ENCODE measurements around the gene RABL2B.

The RABL2B gene

DNA sequence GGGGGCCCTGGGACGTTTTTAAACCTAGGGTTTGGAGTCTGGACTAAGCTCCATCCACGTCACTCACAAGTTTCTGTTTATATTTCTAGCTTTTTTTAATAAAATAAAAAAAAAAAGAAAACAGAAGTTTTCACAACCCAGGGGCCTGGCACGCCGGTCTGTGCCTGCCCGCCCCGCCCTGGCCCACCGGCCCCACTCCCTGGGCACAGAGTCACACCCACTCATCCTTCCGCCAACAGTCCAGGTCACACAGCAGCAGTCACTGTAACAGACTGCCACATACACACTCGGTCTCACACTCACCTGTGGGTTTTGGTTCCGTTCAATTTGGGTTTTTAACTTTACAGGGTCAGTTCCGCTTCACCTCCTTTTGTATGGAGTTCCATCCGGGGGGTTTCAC is 50.8 kb downstream of the RABL2B start:
- H3K36me3 Mint-ChIP-seq (ENCODE audit: low read depth), result no peaks in the 10 kb centered on the region
- no peaks in the 10 kb centered on the region for H3K4me1 Mint-ChIP-seq (ENCODE audit: low read depth)
- H3K27me3 Mint-ChIP-seq (ENCODE audit: low read depth), result no peaks in the 10 kb centered on the region
- DNase-seq (ENCODE audit: low spot score), result no peak
- H3K4me3 Mint-ChIP-seq, result no peak overlapping the region
- no peak overlapping the region for H3K27ac Mint-ChIP-seq
- no peaks in the 10 kb centered on the region for H3K9me3 Mint-ChIP-seq

DNA sequence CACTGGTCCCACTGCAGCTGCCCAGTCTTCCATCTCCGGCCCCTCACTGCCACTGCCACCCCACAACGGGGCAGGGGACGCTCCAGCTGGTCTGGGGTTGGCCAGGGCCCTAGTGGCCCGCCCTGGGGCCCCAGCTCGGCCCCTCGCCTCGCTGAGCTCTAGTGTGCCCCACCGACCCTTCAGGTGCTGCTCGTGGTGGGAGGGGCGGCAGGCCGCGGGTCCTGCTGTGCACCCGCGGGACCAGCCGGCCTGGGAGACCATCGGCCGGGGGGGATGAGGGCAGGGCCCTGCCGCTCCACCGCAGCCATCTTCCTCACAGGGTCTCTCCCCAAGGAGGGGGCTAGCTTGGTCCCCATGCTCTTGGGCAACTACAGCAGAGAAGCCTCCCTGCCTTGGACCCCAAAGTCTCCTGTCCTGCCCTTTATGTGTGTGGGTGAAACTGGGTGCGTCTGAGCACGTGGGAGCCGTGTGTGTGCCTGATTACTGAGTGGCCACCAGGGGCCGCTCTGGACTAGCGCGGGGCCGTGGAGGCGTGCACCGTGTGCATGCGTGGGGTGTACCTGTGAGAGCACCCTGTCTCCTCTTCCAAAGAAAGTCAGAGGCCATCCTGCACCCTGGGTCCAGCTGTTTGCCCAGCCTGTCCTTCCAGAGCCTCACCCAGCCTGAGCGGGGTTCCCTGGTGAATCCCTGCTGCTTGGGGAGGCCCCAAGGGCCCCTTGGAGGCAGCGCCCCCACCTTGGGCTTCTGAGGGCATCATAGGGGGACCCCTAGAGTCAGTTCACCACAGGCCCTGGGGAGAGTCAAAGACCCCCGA is 51.4 kb downstream of the RABL2B start:
- Mint-ChIP-seq H3K9me3 (no peaks in the 10 kb centered on the region), H3K27ac (no peak overlapping the region), H3K4me3 (no peak overlapping the region), H3K4me1 (ENCODE audit: low read depth) (no peaks in the 10 kb centered on the region), H3K36me3 (ENCODE audit: low read depth) (no peaks in the 10 kb centered on the region), H3K27me3 (ENCODE audit: low read depth) (no peaks in the 10 kb centered on the region)
- DNase-seq (ENCODE audit: low spot score), result no peak

DNA sequence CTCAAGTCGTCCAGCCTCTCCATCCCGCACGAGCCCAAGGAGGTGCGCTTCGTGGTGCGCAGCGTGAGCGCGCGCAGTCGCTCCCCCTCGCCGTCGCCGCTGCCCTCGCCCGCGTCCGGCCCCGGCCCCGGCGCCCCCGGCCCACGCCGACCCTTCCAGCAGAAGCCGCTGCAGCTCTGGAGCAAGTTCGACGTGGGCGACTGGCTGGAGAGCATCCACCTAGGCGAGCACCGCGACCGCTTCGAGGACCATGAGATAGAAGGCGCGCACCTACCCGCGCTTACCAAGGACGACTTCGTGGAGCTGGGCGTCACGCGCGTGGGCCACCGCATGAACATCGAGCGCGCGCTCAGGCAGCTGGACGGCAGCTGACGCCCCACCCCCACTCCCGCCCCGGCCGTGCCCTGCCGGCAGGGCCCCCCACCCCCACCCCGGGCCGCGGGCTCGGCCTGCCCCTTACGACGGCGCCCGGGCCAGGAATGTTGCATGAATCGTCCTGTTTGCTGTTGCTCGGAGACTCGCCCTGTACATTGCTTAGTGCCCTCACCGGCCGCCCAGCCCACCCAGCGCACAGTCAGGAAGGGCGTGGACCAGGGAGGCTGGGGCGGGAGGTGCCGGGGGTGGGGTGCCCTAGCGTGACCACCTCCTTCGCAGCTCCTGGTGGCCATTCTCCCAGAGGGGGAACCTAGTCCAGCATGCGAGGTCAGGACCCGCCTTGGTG is 52.3 kb downstream of the RABL2B start:
- no peak for DNase-seq (ENCODE audit: low spot score)

DNA sequence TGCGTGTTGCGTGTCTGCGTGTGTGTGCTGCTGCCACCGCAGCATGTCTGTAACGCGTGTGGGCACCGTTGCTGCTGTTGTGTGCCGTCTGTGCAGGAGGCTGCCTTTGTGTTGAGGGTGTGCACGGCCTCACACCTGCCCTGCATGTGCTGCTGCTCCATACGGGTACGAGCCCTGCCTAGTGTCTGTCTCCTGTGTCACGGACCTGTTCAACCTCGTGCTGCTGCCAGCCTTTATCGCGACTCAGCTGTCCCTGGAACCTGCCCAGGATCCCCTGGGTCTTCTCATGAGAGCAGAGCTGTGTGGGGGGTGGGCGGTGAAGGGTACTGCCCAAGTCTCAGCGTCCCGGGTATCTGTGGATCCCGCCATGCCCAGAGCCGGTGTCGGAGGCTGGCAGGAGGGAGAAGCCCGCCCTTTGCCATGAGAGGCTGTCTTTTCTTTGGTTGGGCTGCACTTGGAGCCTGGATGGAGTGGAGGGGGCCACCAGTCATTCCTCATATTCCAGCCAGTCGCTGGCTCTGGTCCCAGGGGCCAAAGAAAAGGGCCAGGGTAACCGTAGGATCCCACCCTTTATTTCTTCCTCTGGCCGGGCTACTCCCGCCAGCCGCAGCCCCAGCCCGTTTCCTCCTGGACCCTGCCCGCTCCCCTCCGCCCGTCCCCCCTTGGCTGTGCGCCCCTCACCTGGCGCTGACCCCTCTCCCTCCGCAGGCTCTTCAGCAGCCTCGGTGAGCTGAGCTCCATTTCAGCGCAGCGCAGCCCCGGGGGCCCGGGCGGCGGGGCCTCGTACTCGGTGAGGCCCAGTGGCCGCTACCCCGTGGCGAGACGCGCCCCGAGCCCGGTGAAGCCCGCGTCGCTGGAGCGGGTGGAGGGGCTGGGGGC is 53.2 kb downstream of the RABL2B start:
- DNase-seq (ENCODE audit: low spot score), result no peak
- Mint-ChIP-seq H3K27me3 (ENCODE audit: low read depth) (no peaks in the 10 kb centered on the region), H3K36me3 (ENCODE audit: low read depth) (no peaks in the 10 kb centered on the region), H3K4me3 (no peak overlapping the region), H3K27ac (no peak overlapping the region), H3K9me3 (no peaks in the 10 kb centered on the region), H3K4me1 (ENCODE audit: low read depth) (no peaks in the 10 kb centered on the region)

More for the DNA sequence above, 52.3 kb downstream of the RABL2B start:
- no peaks in the 10 kb centered on the region for H3K27me3 Mint-ChIP-seq (ENCODE audit: low read depth)
- no peak overlapping the region for H3K27ac Mint-ChIP-seq
- no peak overlapping the region for H3K4me3 Mint-ChIP-seq
- H3K4me1 Mint-ChIP-seq (ENCODE audit: low read depth), result no peaks in the 10 kb centered on the region
- H3K9me3 Mint-ChIP-seq, result no peaks in the 10 kb centered on the region
- H3K36me3 Mint-ChIP-seq (ENCODE audit: low read depth), result no peaks in the 10 kb centered on the region

DNA sequence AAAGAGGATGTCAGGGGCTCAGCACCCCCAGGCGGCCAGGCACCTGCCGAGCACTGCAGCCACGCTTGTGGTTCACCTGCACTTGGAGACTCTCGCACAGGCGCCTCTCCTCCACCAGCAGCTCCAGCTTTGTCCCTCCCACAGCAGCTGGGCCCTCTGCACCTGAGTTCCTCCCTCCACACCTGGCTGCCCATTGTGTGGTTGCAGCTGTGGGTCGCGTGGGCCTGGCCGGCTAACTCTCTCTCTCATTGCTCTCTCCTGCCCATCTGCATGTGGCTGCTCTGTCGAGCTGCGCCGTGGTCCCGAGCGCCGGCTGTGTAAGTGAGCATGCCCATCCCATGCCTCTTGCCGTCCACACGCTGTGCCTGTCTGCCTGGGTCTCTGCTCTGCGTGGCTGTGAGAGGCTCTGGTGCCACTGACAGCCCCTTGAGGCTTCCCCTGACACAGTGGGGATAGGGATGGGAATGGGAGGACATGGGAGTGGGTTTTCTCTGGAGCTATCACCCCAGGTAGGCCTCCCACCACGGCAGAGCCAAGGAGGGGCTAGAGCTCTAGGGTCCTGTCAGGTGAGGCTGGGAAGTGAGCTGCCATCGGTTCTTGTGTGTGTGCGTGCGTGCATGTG is 53.9 kb downstream of the RABL2B start:
- H3K4me1 Mint-ChIP-seq (ENCODE audit: low read depth), result no peaks in the 10 kb centered on the region
- H3K27me3 Mint-ChIP-seq (ENCODE audit: low read depth), result no peaks in the 10 kb centered on the region
- no peak for DNase-seq (ENCODE audit: low spot score)
- H3K4me3 Mint-ChIP-seq, result no peak overlapping the region
- no peaks in the 10 kb centered on the region for H3K9me3 Mint-ChIP-seq
- no peak overlapping the region for H3K27ac Mint-ChIP-seq
- no peaks in the 10 kb centered on the region for H3K36me3 Mint-ChIP-seq (ENCODE audit: low read depth)

DNA sequence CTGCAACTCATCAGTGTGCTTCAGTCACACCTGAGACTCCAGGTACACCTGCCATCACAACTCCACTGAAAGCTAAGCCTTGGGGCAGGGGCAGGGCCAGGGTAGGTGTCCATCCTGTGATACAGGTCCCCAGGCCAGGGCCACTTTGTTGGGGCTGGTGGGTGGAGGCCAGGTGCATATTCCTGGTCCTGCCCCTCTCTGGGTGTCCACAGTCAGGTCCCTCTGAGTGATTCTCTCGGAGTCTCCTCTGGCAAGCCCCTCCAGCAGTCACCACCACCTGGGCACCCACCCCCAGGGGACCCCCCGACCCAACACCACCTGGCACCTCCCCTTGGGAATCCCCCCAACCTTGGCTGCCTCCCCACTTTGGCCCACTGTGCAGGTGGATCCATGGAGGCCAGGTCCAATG is 54.9 kb downstream of the RABL2B start:
- no peaks in the 10 kb centered on the region for H3K36me3 Mint-ChIP-seq (ENCODE audit: low read depth)
- no peaks in the 10 kb centered on the region for H3K9me3 Mint-ChIP-seq
- no peak overlapping the region for H3K27ac Mint-ChIP-seq
- no peaks in the 10 kb centered on the region for H3K4me1 Mint-ChIP-seq (ENCODE audit: low read depth)
- H3K4me3 Mint-ChIP-seq, result no peak overlapping the region
- no peak for DNase-seq (ENCODE audit: low spot score)
- H3K27me3 Mint-ChIP-seq (ENCODE audit: low read depth), result no peaks in the 10 kb centered on the region

DNA sequence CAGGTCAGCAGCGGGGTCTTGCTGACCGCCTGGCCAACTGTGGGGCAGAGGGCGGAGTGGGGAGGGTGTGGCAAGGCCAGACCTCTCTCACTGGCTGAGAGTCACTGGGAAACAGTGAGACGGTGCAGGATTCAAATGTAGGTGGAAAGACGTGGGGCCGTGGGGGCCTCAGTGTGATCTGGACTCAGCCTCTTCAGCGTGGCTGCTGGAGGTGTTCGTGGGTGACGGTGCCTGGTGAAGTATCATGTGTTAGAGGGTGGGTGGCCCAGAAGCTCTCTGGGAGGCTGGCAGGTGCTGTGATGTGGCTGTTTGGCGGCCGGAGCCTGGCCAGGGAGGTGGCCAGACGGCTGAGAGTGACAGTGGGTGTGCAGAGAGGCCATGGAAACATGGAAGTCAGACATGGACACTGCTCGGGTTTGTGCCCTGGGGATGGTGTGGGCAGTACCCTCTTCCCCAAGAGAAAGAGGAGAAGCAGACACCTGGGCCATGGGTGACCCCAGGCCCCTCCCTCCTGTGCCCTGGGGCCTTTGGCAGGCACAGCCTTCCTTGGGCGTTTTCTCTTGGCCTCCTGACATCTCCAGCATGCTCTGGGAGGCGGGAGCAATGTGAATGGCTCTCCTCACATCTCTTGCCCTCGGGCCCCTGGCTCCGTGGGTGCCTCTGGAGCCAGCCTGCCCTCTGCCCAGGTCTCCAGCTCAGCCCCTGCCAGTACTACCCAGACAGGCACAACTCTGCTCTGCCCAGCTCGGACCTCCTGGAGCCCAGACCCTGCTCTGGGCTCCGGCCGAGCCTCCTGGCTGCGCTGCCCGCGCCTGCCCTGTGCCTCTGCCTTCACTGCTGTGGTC is 55.5 kb downstream of the RABL2B start:
- H3K4me3 Mint-ChIP-seq, result no peak overlapping the region
- no peaks in the 10 kb centered on the region for H3K9me3 Mint-ChIP-seq
- no peaks in the 10 kb centered on the region for H3K27me3 Mint-ChIP-seq (ENCODE audit: low read depth)
- H3K36me3 Mint-ChIP-seq (ENCODE audit: low read depth), result no peaks in the 10 kb centered on the region
- H3K4me1 Mint-ChIP-seq (ENCODE audit: low read depth), result no peaks in the 10 kb centered on the region
- no peak for DNase-seq (ENCODE audit: low spot score)
- no peak overlapping the region for H3K27ac Mint-ChIP-seq

DNA sequence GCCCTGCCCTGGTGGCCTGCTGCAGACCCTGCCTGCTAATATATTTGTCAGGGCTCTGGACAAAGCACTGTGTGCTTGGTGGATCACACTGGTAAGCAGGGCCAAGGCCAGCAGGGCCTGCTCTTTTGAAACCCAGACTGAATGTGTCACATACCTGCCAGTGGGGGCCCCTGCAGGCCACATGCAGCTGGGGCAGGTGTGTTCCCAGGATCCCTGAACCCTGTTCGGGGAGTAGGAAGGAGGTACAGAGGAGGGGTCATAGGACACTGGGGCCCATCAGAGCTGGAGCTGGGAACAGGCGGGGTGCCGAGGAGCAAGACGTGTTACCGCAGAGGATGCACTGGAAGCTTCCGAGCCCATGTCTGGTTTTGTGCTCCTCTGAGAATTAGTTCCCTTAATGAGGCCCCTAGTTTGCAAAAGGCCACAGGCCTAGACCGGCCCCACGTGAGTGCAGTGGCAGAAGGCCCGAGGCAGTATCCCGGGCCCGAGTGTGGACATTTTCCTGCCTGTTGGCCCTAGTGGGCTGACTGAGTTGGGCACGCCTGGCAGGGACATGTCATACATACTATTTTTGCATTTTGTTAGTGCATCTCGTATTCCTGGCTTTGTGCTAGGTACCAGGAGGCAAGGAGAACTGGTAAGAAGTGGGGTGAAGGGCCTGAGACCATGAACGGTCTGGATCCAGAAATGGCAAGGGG is 56.6 kb downstream of the RABL2B start:
- Mint-ChIP-seq H3K4me1 (ENCODE audit: low read depth) (no peaks in the 10 kb centered on the region), H3K36me3 (ENCODE audit: low read depth) (no peaks in the 10 kb centered on the region), H3K27me3 (ENCODE audit: low read depth) (no peaks in the 10 kb centered on the region), H3K4me3 (no peak overlapping the region), H3K9me3 (no peaks in the 10 kb centered on the region), H3K27ac (no peak overlapping the region)
- DNase-seq (ENCODE audit: low spot score), result no peak

DNA sequence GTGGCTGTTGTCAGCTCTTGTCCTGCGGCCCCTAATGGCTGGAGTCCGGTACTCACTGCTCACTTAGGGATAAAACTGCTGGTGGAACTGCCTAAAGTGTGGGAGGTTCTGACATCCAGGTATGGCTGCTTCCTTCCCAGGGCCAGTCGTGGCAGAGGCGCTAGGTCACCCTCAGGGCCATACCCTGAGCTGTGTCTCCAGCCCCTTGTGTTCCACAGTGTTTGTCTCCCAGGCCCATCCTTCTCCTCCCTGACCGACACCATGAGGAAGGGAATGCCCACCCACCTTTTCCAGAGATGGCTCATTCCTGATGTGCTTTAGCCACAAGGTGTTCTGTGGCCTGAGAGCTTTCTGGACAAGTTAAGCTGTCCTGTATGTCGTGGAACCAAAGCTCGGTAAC is 57.8 kb downstream of the RABL2B start:
- DNase-seq (ENCODE audit: low spot score), result no peak
- Mint-ChIP-seq H3K27me3 (ENCODE audit: low read depth) (no peaks in the 10 kb centered on the region), H3K9me3 (no peaks in the 10 kb centered on the region), H3K4me3 (no peak overlapping the region), H3K4me1 (ENCODE audit: low read depth) (no peaks in the 10 kb centered on the region), H3K36me3 (ENCODE audit: low read depth) (no peaks in the 10 kb centered on the region), H3K27ac (no peak overlapping the region)

DNA sequence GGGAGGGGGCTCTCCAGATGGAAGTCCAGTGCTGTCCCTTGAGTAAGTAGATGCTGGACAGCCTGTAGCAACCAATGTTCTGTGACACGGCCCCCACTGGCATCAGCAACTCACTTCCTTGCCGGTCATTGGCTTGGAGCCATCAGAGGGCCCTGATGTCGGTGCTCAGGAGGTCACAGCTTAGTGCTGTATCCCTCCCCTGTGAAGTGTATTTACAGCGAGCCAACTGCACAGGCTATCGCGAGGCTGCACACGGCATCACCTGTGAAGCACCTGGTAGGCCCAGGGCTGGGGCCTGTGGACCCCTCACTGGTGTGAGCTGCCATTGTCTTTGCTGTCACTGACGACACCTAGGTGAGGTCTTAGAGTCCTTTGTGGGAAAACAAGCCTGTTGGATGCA is 58.8 kb downstream of the RABL2B start:
- Mint-ChIP-seq H3K9me3 (no peaks in the 10 kb centered on the region), H3K36me3 (ENCODE audit: low read depth) (no peaks in the 10 kb centered on the region), H3K27me3 (ENCODE audit: low read depth) (no peaks in the 10 kb centered on the region), H3K4me1 (ENCODE audit: low read depth) (no peaks in the 10 kb centered on the region), H3K4me3 (no peak overlapping the region), H3K27ac (no peak overlapping the region)
- no peak for DNase-seq (ENCODE audit: low spot score)

DNA sequence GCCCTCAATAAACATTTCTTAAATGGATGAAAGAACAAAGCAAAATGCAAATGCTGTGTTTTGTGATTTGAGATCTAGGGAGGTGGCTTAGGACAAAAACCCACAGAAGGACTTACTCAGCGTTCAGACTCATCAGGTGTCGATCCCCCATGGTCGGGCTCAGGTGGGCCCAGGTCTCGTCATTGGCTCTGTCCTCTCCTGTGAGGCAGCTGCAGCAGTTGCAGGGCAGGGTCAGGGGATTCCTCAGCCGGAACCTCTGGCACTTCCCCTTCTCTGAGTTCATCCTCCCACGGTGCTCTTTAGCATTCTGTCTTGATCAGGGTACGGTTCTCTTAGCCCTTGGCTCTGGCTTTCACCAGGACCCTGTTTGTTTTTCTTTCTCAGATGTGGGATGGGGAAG is 59.4 kb downstream of the RABL2B start:
- Mint-ChIP-seq H3K27ac (no peak overlapping the region), H3K27me3 (ENCODE audit: low read depth) (no peaks in the 10 kb centered on the region), H3K9me3 (no peaks in the 10 kb centered on the region), H3K36me3 (ENCODE audit: low read depth) (no peaks in the 10 kb centered on the region), H3K4me1 (ENCODE audit: low read depth) (no peaks in the 10 kb centered on the region), H3K4me3 (no peak overlapping the region)
- no peak for DNase-seq (ENCODE audit: low spot score)

DNA sequence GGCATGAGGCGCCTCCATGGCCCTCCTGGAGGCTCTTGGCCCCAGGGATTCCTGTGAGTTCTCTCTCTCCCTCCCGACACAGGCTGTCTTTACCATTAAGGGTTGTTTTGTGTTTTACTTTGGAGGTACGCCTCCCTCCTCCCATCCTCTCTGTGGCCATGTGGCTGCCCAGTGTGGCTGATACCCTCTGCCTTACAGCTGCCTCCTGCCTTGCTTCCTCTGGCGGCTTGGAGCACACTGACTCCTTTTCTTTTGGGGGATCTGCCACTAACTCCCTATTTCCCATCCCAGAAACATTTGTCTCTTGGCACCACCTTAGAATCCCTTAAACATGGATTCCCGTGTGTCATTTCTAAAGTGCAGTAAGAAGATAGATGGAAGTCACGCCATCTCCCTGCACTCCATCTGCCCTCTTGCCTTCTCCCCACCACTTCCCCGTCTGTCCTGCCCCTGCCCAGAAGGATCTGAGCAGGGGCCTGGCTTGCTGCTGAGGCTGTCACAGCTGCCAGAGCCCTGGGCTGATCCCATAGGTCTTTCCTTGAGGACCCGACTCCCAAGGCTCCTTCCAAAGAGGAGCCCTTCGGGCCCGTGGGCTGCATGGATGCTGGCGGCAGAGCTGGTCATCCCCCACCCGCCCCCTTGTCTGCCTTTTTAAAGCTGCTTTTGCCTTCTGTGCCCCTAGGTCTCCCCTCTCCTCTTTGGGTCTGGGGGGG is 60.6 kb downstream of the RABL2B start:
- H3K27me3 Mint-ChIP-seq (ENCODE audit: low read depth), result no peaks in the 10 kb centered on the region
- H3K9me3 Mint-ChIP-seq, result no peaks in the 10 kb centered on the region
- DNase-seq (ENCODE audit: low spot score), result no peak
- no peaks in the 10 kb centered on the region for H3K4me1 Mint-ChIP-seq (ENCODE audit: low read depth)
- H3K27ac Mint-ChIP-seq, result no peak overlapping the region
- no peaks in the 10 kb centered on the region for H3K36me3 Mint-ChIP-seq (ENCODE audit: low read depth)
- no peak overlapping the region for H3K4me3 Mint-ChIP-seq
